ENCODE data around the gene ENTPD2.

- TF ChIP-seq CTCF (IDR thresholded peaks at IDR 0.05 in 2 of 3, conservative IDR thresholded peaks at IDR 0.05 in 1 of 3; ENCODE audit: borderline replicate concordance in 1 of 3, insufficient read depth in 1 of 3, low read depth in 2 of 3, low read length in 2 of 3) (no peak), RAD21 (IDR thresholded peaks at IDR 0.05; ENCODE audit: low read depth) (no peak)
Measured at GRCh38 chr9:137031904-137032640, 21.8 kb downstream of the ENTPD2 start, which contains the start of gene FUT7.

Measured in HCT116 (cell line).